Hematopoietic multipotent progenitor cell treated with erythropoietin and hydrocortisone succinate and interleukin-3 and kit ligand, for 15 days (in vitro differentiated cells): ENCODE results near the gene AKAP6.

Source experiments
- DNase-seq: peaks from one replicate; pipeline ENCODE4 v3.0.0-alpha.2; 2015; ENCODE audit warnings: low spot score

The AKAP6 gene

GRCh38 chr14:32412103-32412502 lies 83.0 kb downstream of the AKAP6 start:
- DNase-seq, result no peak

- DNase-seq, result no peak
Measured at GRCh38 chr14:32412532-32412931, 83.4 kb downstream of the AKAP6 start.

- DNase-seq, result no peak
Measured at GRCh38 chr14:32413967-32414640, 85.0 kb downstream of the AKAP6 start.

- DNase-seq, result no peak
Measured at GRCh38 chr14:32414808-32415255, 85.7 kb downstream of the AKAP6 start.

- DNase-seq, result no peak
Measured at GRCh38 chr14:32417956-32418552, 89.0 kb downstream of the AKAP6 start.

GRCh38 chr14:32419429-32419828 lies 90.3 kb downstream of the AKAP6 start:
- DNase-seq, result no peak

- DNase-seq, result no peak
Measured at GRCh38 chr14:32421781-32422180, 92.7 kb downstream of the AKAP6 start.

- DNase-seq, result no peak
Measured at GRCh38 chr14:32422440-32422839, 93.3 kb downstream of the AKAP6 start.

GRCh38 chr14:32426028-32426427 lies 96.9 kb downstream of the AKAP6 start:
- no peak for DNase-seq

GRCh38 chr14:32426586-32427388 lies 97.7 kb downstream of the AKAP6 start:
- no peak for DNase-seq

GRCh38 chr14:32427726-32428528 lies 98.8 kb downstream of the AKAP6 start:
- no peak for DNase-seq

- no peak for DNase-seq
Measured at GRCh38 chr14:32428875-32429274, 99.8 kb downstream of the AKAP6 start.

- no peak for DNase-seq
Measured at GRCh38 chr14:32430326-32430725, 101.2 kb downstream of the AKAP6 start.

- DNase-seq, result no peak
Measured at GRCh38 chr14:32432813-32433538, 103.9 kb downstream of the AKAP6 start.

- no peak for DNase-seq
Measured at GRCh38 chr14:32434180-32434579, 105.1 kb downstream of the AKAP6 start.

GRCh38 chr14:32434880-32435279 lies 105.8 kb downstream of the AKAP6 start:
- DNase-seq, result no peak

- DNase-seq, result no peak
Measured at GRCh38 chr14:32435411-32435810, 106.3 kb downstream of the AKAP6 start.

- DNase-seq, result no peak
Measured at GRCh38 chr14:32436993-32437392, 107.9 kb downstream of the AKAP6 start.

- no peak for DNase-seq
Measured at GRCh38 chr14:32438517-32438916, 109.4 kb downstream of the AKAP6 start.

- no peak for DNase-seq
Measured at GRCh38 chr14:32443890-32444661, 115.0 kb downstream of the AKAP6 start.

GRCh38 chr14:32447371-32447770 lies 118.3 kb downstream of the AKAP6 start:
- DNase-seq, result no peak
